ENCODE measurements around the gene TFG. TPM values are rescaled to one million over a fixed set of nuclear protein-coding genes. Genes with fewer than 3 reads are reported as not detected.
"Not testable (repeated sequence)": the region's sequence is repeated elsewhere in the genome, so short reads cannot be mapped to it uniquely, and the experiment has no call there.

The TFG gene
- 79.3 and 81.2 TPM in 2 replicates for total RNA-seq

- Mint-ChIP-seq H3K4me3 (ENCODE audit: low read depth) (peak within 1 kb of the TSS; percentile 83), H3K36me3 (ENCODE audit: low read depth) (peaks cover 38% of the 10 kb centered on the region), H3K27me3 (ENCODE audit: low read depth) (no peaks in the 10 kb centered on the region), H3K4me1 (ENCODE audit: low read depth) (peaks cover 41% of the 10 kb centered on the region), H3K27ac (peak within 1 kb of the TSS; percentile 85), H3K9me3 (peaks cover 11% of the 10 kb centered on the region)
- DNase-seq (ENCODE audit: low spot score), result peak; percentile 98
- intact Hi-C loops (cut with micrococcal nuclease), result loop anchor here (1.0 to 5.0 kb wide), 3 partner anchors 107 to 967 kb away; partner anchors contain the start of genes LNP1 and TOMM70
These were observed at the start of gene TFG for GRCh38 chr3:100708989-100709841. Gene TFG, plus strand, starts transcription at chr3:100709494. Its CDS starts 4,192 bp downstream, at chr3:100713686.

GRCh38 chr3:100661294-100661693 lies 48.0 kb upstream of the TFG start:
- peaks cover 32% of the 10 kb centered on the region for H3K4me1 Mint-ChIP-seq (ENCODE audit: low read depth)
- DNase-seq (ENCODE audit: low spot score); H3K27me3 Mint-ChIP-seq (ENCODE audit: low read depth); H3K9me3 Mint-ChIP-seq; H3K36me3 Mint-ChIP-seq (ENCODE audit: low read depth); intact Hi-C loops (cut with micrococcal nuclease); H3K4me3 Mint-ChIP-seq (ENCODE audit: low read depth); H3K27ac Mint-ChIP-seq: not testable (repeated sequence)

- Mint-ChIP-seq H3K4me3 (ENCODE audit: low read depth) (no peak overlapping the region), H3K27me3 (ENCODE audit: low read depth) (peaks cover 3% of the 10 kb centered on the region), H3K36me3 (ENCODE audit: low read depth) (no peaks in the 10 kb centered on the region), H3K27ac (no peak overlapping the region), H3K4me1 (ENCODE audit: low read depth) (peaks cover 32% of the 10 kb centered on the region), H3K9me3 (no peaks in the 10 kb centered on the region)
- intact Hi-C loops (cut with micrococcal nuclease), result no loop called here
- DNase-seq (ENCODE audit: low spot score), result no peak
These were observed 47.0 kb upstream of the TFG start for GRCh38 chr3:100662113-100662823.

- no peaks in the 10 kb centered on the region for H3K36me3 Mint-ChIP-seq (ENCODE audit: low read depth)
- H3K27me3 Mint-ChIP-seq (ENCODE audit: low read depth), result peaks cover 3% of the 10 kb centered on the region
- peaks cover 11% of the 10 kb centered on the region for H3K9me3 Mint-ChIP-seq
- peak; percentile 50 for DNase-seq (ENCODE audit: low spot score)
- H3K4me3 Mint-ChIP-seq (ENCODE audit: low read depth), result peak overlapping the region; percentile 50
- intact Hi-C loops (cut with micrococcal nuclease), result loop anchor here (1.0 to 2.0 kb wide), 6 partner anchors 14 to 715 kb away; no protein-coding TSS in a partner anchor
- peaks cover 32% of the 10 kb centered on the region for H3K4me1 Mint-ChIP-seq (ENCODE audit: low read depth)
- H3K27ac Mint-ChIP-seq, result peak overlapping the region; percentile 57
These were observed 44.1 kb upstream of the TFG start for GRCh38 chr3:100665230-100665629.

GRCh38 chr3:100666699-100667098 lies 42.6 kb upstream of the TFG start:
- H3K4me3 Mint-ChIP-seq (ENCODE audit: low read depth); H3K36me3 Mint-ChIP-seq (ENCODE audit: low read depth); H3K27ac Mint-ChIP-seq; DNase-seq (ENCODE audit: low spot score); intact Hi-C loops (cut with micrococcal nuclease); H3K27me3 Mint-ChIP-seq (ENCODE audit: low read depth): not testable (repeated sequence)
- peaks cover 25% of the 10 kb centered on the region for H3K9me3 Mint-ChIP-seq
- peaks cover 32% of the 10 kb centered on the region for H3K4me1 Mint-ChIP-seq (ENCODE audit: low read depth)

- H3K36me3 Mint-ChIP-seq (ENCODE audit: low read depth); intact Hi-C loops (cut with micrococcal nuclease); H3K27me3 Mint-ChIP-seq (ENCODE audit: low read depth); DNase-seq (ENCODE audit: low spot score); H3K27ac Mint-ChIP-seq; H3K4me3 Mint-ChIP-seq (ENCODE audit: low read depth): not testable (repeated sequence)
- Mint-ChIP-seq H3K4me1 (ENCODE audit: low read depth) (peaks cover 32% of the 10 kb centered on the region), H3K9me3 (peaks cover 26% of the 10 kb centered on the region)
These were observed 42.0 kb upstream of the TFG start for GRCh38 chr3:100667316-100667715.

GRCh38 chr3:100670995-100671394 lies 38.3 kb upstream of the TFG start:
- intact Hi-C loops (cut with micrococcal nuclease); H3K27ac Mint-ChIP-seq: not testable (repeated sequence)

GRCh38 chr3:100681496-100681895 lies 27.8 kb upstream of the TFG start:
- Mint-ChIP-seq H3K9me3 (peaks cover 3% of the 10 kb centered on the region), H3K27ac (no peak overlapping the region)
- intact Hi-C loops (cut with micrococcal nuclease), result no loop called here

More at GRCh38 chr3:100670995-100671394, 38.3 kb upstream of the TFG start:
- not testable (repeated sequence) for H3K4me1 Mint-ChIP-seq (ENCODE audit: low read depth); DNase-seq (ENCODE audit: low spot score); H3K36me3 Mint-ChIP-seq (ENCODE audit: low read depth); H3K4me3 Mint-ChIP-seq (ENCODE audit: low read depth)
- H3K27me3 Mint-ChIP-seq (ENCODE audit: low read depth), result peaks cover 23% of the 10 kb centered on the region
- peaks cover 26% of the 10 kb centered on the region for H3K9me3 Mint-ChIP-seq

GRCh38 chr3:100682056-100682853 lies 27.0 kb upstream of the TFG start:
- Mint-ChIP-seq H3K27ac (no peak overlapping the region), H3K36me3 (ENCODE audit: low read depth) (no peaks in the 10 kb centered on the region), H3K4me3 (ENCODE audit: low read depth) (no peak overlapping the region), H3K9me3 (peaks cover 3% of the 10 kb centered on the region), H3K4me1 (ENCODE audit: low read depth) (no peaks in the 10 kb centered on the region), H3K27me3 (ENCODE audit: low read depth) (peaks cover 13% of the 10 kb centered on the region)
- intact Hi-C loops (cut with micrococcal nuclease), result no loop called here
- DNase-seq (ENCODE audit: low spot score), result no peak

More at GRCh38 chr3:100681496-100681895, 27.8 kb upstream of the TFG start:
- H3K27me3 Mint-ChIP-seq (ENCODE audit: low read depth), result peaks cover 14% of the 10 kb centered on the region
- no peak for DNase-seq (ENCODE audit: low spot score)
- H3K4me3 Mint-ChIP-seq (ENCODE audit: low read depth), result no peak overlapping the region
- H3K36me3 Mint-ChIP-seq (ENCODE audit: low read depth), result no peaks in the 10 kb centered on the region
- no peaks in the 10 kb centered on the region for H3K4me1 Mint-ChIP-seq (ENCODE audit: low read depth)

- DNase-seq (ENCODE audit: low spot score), result no peak
- intact Hi-C loops (cut with micrococcal nuclease), result no loop called here
- Mint-ChIP-seq H3K27me3 (ENCODE audit: low read depth) (peaks cover 8% of the 10 kb centered on the region), H3K36me3 (ENCODE audit: low read depth) (no peaks in the 10 kb centered on the region), H3K27ac (no peak overlapping the region), H3K9me3 (no peaks in the 10 kb centered on the region), H3K4me3 (ENCODE audit: low read depth) (no peak overlapping the region), H3K4me1 (ENCODE audit: low read depth) (no peaks in the 10 kb centered on the region)
These were observed 26.2 kb upstream of the TFG start for GRCh38 chr3:100682854-100683760.

- Mint-ChIP-seq H3K27me3 (ENCODE audit: low read depth) (peaks cover 50% of the 10 kb centered on the region), H3K9me3 (no peaks in the 10 kb centered on the region), H3K27ac (no peak overlapping the region), H3K4me3 (ENCODE audit: low read depth) (no peak overlapping the region), H3K4me1 (ENCODE audit: low read depth) (no peaks in the 10 kb centered on the region), H3K36me3 (ENCODE audit: low read depth) (no peaks in the 10 kb centered on the region)
- no peak for DNase-seq (ENCODE audit: low spot score)
- intact Hi-C loops (cut with micrococcal nuclease), result no loop called here
These were observed 16.1 kb upstream of the TFG start for GRCh38 chr3:100693225-100693624.
